Tibial nerve (tissue), 4 donors: ENCODE data around the gene MRPS10. TPM values are rescaled to one million over a fixed set of nuclear protein-coding genes. Genes with fewer than 3 reads are reported as not detected.

ENCODE experiments used
- DNase-seq, 2 donors: peaks; one replicate each; pipeline ENCODE4 v3.0.0-alpha.2; 2019; ENCODE audit warnings: low spot score in 2 of 2
- H3K27ac ChIP-seq, 4 donors: fragments of 200-600 bp; sonication (generic) in 3 of 4; one replicate each; pipeline ENCODE4 v1.5.1; 2017 to 2019; ENCODE audit warnings: mild to moderate bottlenecking in 1 of 4
- H3K27me3 ChIP-seq, 2 donors: fragments of 200-600 bp; sonication (generic) in 1 of 2; one replicate each; pipeline versions ENCODE4 v1.5.1 to v1.6.0; 2017 to 2019
- H3K36me3 ChIP-seq, 3 donors: fragments of 200-600 bp; sonication (generic); one replicate each; pipeline ENCODE4 v1.5.1; 2018 to 2019
- H3K4me1 ChIP-seq, 4 donors: fragments of 200-600 bp; sonication (generic) in 3 of 4; one replicate each; pipeline ENCODE4 v1.5.1; 2017 to 2019
- H3K4me3 ChIP-seq, 4 donors: fragments of 200-600 bp; sonication (generic) in 3 of 4; one replicate each; pipeline ENCODE4 v1.5.1; 2017 to 2019; ENCODE audit warnings: mild to moderate bottlenecking in 1 of 4, moderate library complexity in 1 of 4
- H3K9me3 ChIP-seq, 4 donors: fragments of 200-600 bp; sonication (generic) in 3 of 4; one replicate each; pipeline ENCODE4 v1.5.1; 2017 to 2019
- EP300 ChIP-seq, 2 donors: sonication (generic); formaldehyde crosslinking; IDR thresholded peaks; one replicate each; pipeline ENCODE4 v1.6.1; 2017; ENCODE audit warnings: antibody characterized with exemption in 2 of 2, mild to moderate bottlenecking in 1 of 2
- POLR2A ChIP-seq, 2 donors: fragments of 450-650 bp; IDR thresholded peaks; one replicate each; pipeline ENCODE4 v1.6.1; 2017; ENCODE audit warnings: antibody characterized with exemption in 2 of 2, mild to moderate bottlenecking in 2 of 2, moderate library complexity in 2 of 2
- WGBS, 2 donors: methylation state at CpG; one replicate each; pipeline ENCODE4 v1.1.5; 2018; 5-methylcytosine and 5-hydroxymethylcytosine counted together
- total RNA-seq, 4 donors: library from RNA; depleted of rRNA; stranded (reverse); fragments of >200 nt; gene quantifications; one replicate each; pipeline ENCODE4 v1.1.0, GENCODE V29; 2016
- TF ChIP-seq, protein P1 (sequence below), 5 experiments: fragments of 200-600 bp in 3 of 5; fragments of 450-650 bp in 2 of 5; sonication (generic) in 3 of 5; IDR thresholded peaks; one replicate each; pipeline ENCODE4 v1.5.1; 2016 to 2019; ENCODE audit warnings: antibody characterized with exemption in 5 of 5, mild to moderate bottlenecking in 3 of 5, moderate library complexity in 2 of 5

Gene MRPS10
- total RNA-seq, 4 donors from 2014 or later = 20.7 to 30.6 (median 23.6) TPM

DNA sequence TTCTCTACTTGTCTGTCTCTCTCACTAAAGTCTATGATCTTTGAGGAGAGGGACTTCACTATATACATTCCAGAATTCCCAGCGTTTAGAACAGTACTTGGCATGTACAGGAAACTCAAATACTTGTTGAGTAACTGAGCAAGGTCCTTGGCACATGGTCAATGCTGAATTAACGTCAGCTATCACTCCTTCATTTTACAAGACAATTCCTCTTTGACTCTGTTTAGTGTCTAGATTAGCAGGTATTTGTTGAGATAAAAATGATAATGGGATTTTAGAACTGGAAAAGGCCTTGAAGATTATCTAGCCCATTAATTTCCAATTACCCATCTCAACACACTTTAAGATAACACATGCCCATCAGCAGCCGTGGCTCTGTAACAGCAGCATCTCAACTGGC, 16.3 kb downstream of the MRPS10 start:
- H3K27me3 ChIP-seq = no peaks in the 10 kb centered on the region
- no peaks in the 10 kb centered on the region for H3K9me3 ChIP-seq
- TF ChIP-seq, protein P1, sequence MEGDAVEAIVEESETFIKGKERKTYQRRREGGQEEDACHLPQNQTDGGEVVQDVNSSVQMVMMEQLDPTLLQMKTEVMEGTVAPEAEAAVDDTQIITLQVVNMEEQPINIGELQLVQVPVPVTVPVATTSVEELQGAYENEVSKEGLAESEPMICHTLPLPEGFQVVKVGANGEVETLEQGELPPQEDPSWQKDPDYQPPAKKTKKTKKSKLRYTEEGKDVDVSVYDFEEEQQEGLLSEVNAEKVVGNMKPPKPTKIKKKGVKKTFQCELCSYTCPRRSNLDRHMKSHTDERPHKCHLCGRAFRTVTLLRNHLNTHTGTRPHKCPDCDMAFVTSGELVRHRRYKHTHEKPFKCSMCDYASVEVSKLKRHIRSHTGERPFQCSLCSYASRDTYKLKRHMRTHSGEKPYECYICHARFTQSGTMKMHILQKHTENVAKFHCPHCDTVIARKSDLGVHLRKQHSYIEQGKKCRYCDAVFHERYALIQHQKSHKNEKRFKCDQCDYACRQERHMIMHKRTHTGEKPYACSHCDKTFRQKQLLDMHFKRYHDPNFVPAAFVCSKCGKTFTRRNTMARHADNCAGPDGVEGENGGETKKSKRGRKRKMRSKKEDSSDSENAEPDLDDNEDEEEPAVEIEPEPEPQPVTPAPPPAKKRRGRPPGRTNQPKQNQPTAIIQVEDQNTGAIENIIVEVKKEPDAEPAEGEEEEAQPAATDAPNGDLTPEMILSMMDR (IDR thresholded peaks at IDR 0.05) = no peak
- TF ChIP-seq EP300 (IDR thresholded peaks at IDR 0.05) (no peak), POLR2A (IDR thresholded peaks at IDR 0.05) (no peak)
- WGBS, 2 donors = 55 to 66% methylated on average over 3 of the region's 3 CpGs
- DNase-seq = no peak
- H3K36me3 ChIP-seq = peaks cover 0 to 80% (median 3%) of the 10 kb centered on the region in 3 donors
- no peak overlapping the region for H3K27ac ChIP-seq
- H3K4me3 ChIP-seq = no peak overlapping the region
- H3K4me1 ChIP-seq = no peaks in the 10 kb centered on the region

DNA sequence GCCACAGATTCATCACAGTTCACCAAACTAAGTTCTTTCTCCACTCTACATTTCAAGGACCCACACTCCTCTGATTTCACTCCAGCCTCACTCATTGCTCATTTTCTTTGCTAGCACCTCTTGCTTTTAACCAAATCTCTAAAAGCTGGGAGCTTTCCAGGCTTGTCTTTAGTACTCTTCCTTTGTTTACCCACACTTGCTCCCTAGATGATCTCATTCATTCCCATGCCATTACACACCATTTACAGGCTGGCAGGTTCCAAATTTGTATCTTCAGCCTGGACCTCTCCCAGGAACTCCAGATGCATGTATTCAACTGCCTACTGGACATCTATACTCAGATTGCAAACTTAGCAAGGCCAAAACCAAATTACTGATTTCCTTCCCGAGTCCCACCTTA, 17.6 kb downstream of the MRPS10 start:
- no peak for DNase-seq

DNA sequence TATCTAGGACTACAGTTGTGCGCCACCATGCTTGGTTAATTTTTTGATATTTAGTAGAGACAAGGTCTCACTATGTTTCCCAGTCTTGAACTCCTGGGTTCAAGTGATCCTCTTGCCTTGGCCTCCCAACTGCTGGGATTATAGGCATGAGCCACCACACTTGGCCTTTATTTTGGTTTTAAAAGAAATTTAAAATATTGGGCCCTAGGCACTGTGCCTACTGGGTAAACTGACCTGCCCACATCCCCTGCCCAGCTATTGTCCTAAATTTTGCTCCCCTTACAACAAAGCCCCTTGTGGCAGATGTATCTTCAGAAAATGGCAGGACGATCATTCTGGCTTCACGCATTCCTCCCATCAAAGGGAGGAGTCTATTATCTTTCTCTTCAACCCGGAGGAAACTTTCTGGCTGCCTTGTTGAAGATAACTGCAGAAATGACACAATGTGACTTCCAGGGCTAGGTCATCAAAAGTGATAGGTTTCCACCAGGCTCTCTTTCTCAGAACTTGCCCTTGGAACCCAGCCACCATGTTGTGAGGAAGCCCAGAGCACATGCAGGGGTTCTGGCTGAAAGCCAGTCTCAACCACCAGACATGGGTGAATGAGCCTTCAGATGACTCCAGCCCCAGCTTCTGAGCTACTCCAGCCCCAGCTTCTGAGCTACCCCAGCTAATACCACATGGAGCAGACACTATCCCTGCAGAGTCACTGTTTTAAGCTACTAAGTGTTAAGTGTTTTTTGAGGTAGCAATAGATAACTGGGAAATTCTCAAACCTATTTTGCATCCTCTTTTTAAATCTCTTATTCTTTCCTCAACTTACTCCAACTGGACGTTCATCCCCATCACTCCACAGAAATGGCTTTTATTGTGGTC, 18.3 kb downstream of the MRPS10 start:
- H3K9me3 ChIP-seq = no peaks in the 10 kb centered on the region
- no peak overlapping the region for H3K27ac ChIP-seq
- DNase-seq = no peak
- peaks cover 0 to 66% (median 0%) of the 10 kb centered on the region in 3 donors for H3K36me3 ChIP-seq
- 94% methylated on average over 5 of the region's 5 CpGs for WGBS, 2 donors
- TF ChIP-seq, protein P1 (IDR thresholded peaks at IDR 0.05) = no peak
- TF ChIP-seq POLR2A (IDR thresholded peaks at IDR 0.05) = no peak
- no peak for TF ChIP-seq EP300 (IDR thresholded peaks at IDR 0.05)
- no peak overlapping the region for H3K4me3 ChIP-seq
- H3K27me3 ChIP-seq = no peaks in the 10 kb centered on the region
- no peaks in the 10 kb centered on the region for H3K4me1 ChIP-seq

More for the DNA sequence above, 17.6 kb downstream of the MRPS10 start:
- 64 to 79% methylated on average over 1 of the region's 1 CpG for WGBS, 2 donors
- Histone ChIP-seq H3K4me1 (no peaks in the 10 kb centered on the region), H3K27me3 (no peaks in the 10 kb centered on the region), H3K27ac (no peak overlapping the region), H3K9me3 (no peaks in the 10 kb centered on the region), H3K36me3 (peaks cover 0 to 66% (median 0%) of the 10 kb centered on the region in 3 donors), H3K4me3 (no peak overlapping the region)
- TF ChIP-seq EP300 (IDR thresholded peaks at IDR 0.05) = no peak
- TF ChIP-seq, protein P1 (IDR thresholded peaks at IDR 0.05) = no peak

DNA sequence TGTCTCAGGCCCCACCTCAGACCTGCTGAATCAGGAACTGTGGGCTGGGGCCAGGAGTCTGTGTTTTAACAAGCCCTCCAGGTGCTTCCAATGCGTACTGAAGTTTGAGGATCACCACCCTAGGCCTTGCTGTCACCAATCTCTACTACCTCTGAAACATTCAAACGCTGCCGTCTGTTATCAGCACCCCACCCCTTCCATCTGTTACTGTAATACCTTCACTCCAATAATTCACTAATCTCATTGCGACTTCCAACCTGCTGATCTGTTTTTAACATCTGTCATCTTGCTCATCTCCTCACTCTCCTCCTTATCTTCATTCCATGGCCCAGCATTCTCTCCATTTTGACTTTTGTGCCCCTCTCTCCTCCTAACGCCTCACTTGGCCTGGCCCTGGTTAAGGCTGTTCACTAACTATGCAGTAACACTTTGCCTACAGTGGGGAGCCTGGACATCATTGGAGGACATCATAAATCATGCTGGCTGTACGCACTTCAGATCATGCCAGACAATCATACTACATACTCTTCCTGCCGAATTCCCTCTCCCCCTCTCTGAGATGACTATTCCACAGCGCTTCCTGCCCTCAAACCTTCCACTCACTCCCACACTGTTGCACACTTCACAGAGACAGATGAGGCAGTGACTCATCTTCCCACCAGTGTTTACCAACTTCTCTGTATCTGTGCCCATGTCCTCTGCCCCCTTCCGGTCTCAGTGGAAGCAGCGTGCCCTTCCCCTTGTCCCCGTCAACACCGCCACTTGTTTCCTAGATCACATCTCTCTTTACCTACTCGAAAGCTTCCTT, 19.9 kb downstream of the MRPS10 start:
- 79 to 89% methylated on average over 13 of the region's 13 CpGs for WGBS, 2 donors

More for the DNA sequence above, 19.9 kb downstream of the MRPS10 start:
- Histone ChIP-seq H3K4me3 (no peak overlapping the region), H3K27me3 (no peaks in the 10 kb centered on the region), H3K9me3 (no peaks in the 10 kb centered on the region), H3K27ac (no peak overlapping the region), H3K36me3 (peaks cover 0 to 52% (median 0%) of the 10 kb centered on the region in 3 donors), H3K4me1 (no peaks in the 10 kb centered on the region)
- DNase-seq = no peak
- TF ChIP-seq POLR2A (IDR thresholded peaks at IDR 0.05) (no peak), EP300 (IDR thresholded peaks at IDR 0.05) (no peak)
- TF ChIP-seq, protein P1 (IDR thresholded peaks at IDR 0.05) = no peak
